ENCODE results near the gene IQCF5. TPM values are rescaled to one million over a fixed set of nuclear protein-coding genes. Genes with fewer than 3 reads are reported as not detected.

The IQCF5 gene
- total and polyA plus RNA-seq, 4 donors, result not detected

- Histone ChIP-seq H3K9ac (ENCODE audit: low read depth in 1 of 2, low read length in 2 of 2) (no peak overlapping the region), H3K9me3 (ENCODE audit: control insufficient read depth in 4 of 4, low read length in 3 of 4) (no peaks in the 10 kb centered on the region), H3K27me3 (ENCODE audit: control insufficient read depth in 4 of 4, insufficient read depth in 4 of 4, low read length in 3 of 4) (no peaks in the 10 kb centered on the region), H3K36me3 (ENCODE audit: control insufficient read depth in 4 of 4, insufficient read depth in 3 of 4, low read depth in 1 of 4, low read length in 3 of 4) (no peaks in the 10 kb centered on the region), H3K27ac (ENCODE audit: low read depth in 1 of 2, low read length in 2 of 2) (no peak overlapping the region), H3K4me1 (ENCODE audit: control insufficient read depth in 4 of 4, insufficient read depth in 4 of 4, low read length in 3 of 4) (no peaks in the 10 kb centered on the region), H3K4me3 (ENCODE audit: low read depth in 1 of 3, low read length in 3 of 3) (no peak overlapping the region)
- DNase-seq (ENCODE audit: low spot score), result no peak
- no peak for TF ChIP-seq REST (IDR thresholded peaks at IDR 0.05)
- TF ChIP-seq TAF1 (conservative IDR thresholded peaks at IDR 0.05), result no peak
- no peak for TF ChIP-seq EGR1 (IDR thresholded peaks at IDR 0.05; ENCODE audit: low read depth in 2 of 2)
- no peak for TF ChIP-seq RAD21 (IDR thresholded peaks at IDR 0.05)
- TF ChIP-seq CTCF (IDR thresholded peaks at IDR 0.05; ENCODE audit: low read depth, low read length, missing input control), result no peak
- no peak for TF ChIP-seq SP1 (IDR thresholded peaks at IDR 0.05)
- no peak for TF ChIP-seq ZBTB33 (IDR thresholded peaks at IDR 0.05)
- no peak for TF ChIP-seq JUND (IDR thresholded peaks at IDR 0.05)
- no peak for TF ChIP-seq HNF4G (IDR thresholded peaks at IDR 0.05)
- TF ChIP-seq RXRA (IDR thresholded peaks at IDR 0.05), result no peak
Measured at GRCh38 chr3:51886447-51886846, 11.0 kb upstream of the IQCF5 start.

- H3K9ac ChIP-seq (ENCODE audit: low read depth in 1 of 2, low read length in 2 of 2), result no peak overlapping the region
- TF ChIP-seq HNF4G (IDR thresholded peaks at IDR 0.05) (no peak), JUND (IDR thresholded peaks at IDR 0.05) (no peak), ATF3 (IDR thresholded peaks at IDR 0.05) (no peak), HNF4A (conservative IDR thresholded peaks at IDR 0.05) (no peak), RAD21 (IDR thresholded peaks at IDR 0.05) (no peak), YY1 (IDR thresholded peaks at IDR 0.05) (no peak), NR2F2 (IDR thresholded peaks at IDR 0.05) (no peak), GABPA (IDR thresholded peaks at IDR 0.05 in 1 of 2, conservative IDR thresholded peaks at IDR 0.05 in 1 of 2) (no peak), TAF1 (conservative IDR thresholded peaks at IDR 0.05) (no peak), CTCF (IDR thresholded peaks at IDR 0.05; ENCODE audit: low read depth, low read length, missing input control) (no peak), RXRA (IDR thresholded peaks at IDR 0.05) (no peak), FOXA1 (IDR thresholded peaks at IDR 0.05) (no peak), MAX (IDR thresholded peaks at IDR 0.05) (no peak), SP1 (IDR thresholded peaks at IDR 0.05) (no peak), FOXA2 (IDR thresholded peaks at IDR 0.05) (no peak), ZBTB33 (IDR thresholded peaks at IDR 0.05) (no peak)
Measured at GRCh38 chr3:51879937-51880336, 4.5 kb upstream of the IQCF5 start.

More at GRCh38 chr3:51879937-51880336, 4.5 kb upstream of the IQCF5 start:
- Histone ChIP-seq H3K9me3 (ENCODE audit: control insufficient read depth in 4 of 4, low read length in 3 of 4) (no peaks in the 10 kb centered on the region), H3K4me1 (ENCODE audit: control insufficient read depth in 4 of 4, insufficient read depth in 4 of 4, low read length in 3 of 4) (no peaks in the 10 kb centered on the region), H3K27ac (ENCODE audit: low read depth in 1 of 2, low read length in 2 of 2) (no peak overlapping the region), H3K27me3 (ENCODE audit: control insufficient read depth in 4 of 4, insufficient read depth in 4 of 4, low read length in 3 of 4) (no peaks in the 10 kb centered on the region), H3K36me3 (ENCODE audit: control insufficient read depth in 4 of 4, insufficient read depth in 3 of 4, low read depth in 1 of 4, low read length in 3 of 4) (no peaks in the 10 kb centered on the region), H3K4me3 (ENCODE audit: low read depth in 1 of 3, low read length in 3 of 3) (no peak overlapping the region)
- WGBS, result 59% methylated on average over 2 of the region's 2 CpGs
- no peak for DNase-seq (ENCODE audit: low spot score)
